NCI-H2107 treated with DMSO at 0.1 percent for 48 hours (cell line): ENCODE data around the gene RBM43.
"Not testable (repeated sequence)": the region's sequence is repeated elsewhere in the genome, so short reads cannot be mapped to it uniquely, and the experiment has no call there.

Experiments
- DNase-seq: peaks from one replicate; lab custom pipeline; 2025; ENCODE audit not compliant: unreplicated experiment; lab: John Stamatoyannopoulos, UW

The RBM43 gene

GRCh38 chr2:151269798-151270568, 8.3 kb upstream of the RBM43 start:
- no peak for DNase-seq

GRCh38 chr2:151268085-151268484, 6.4 kb upstream of the RBM43 start:
- DNase-seq, result no peak

GRCh38 chr2:151267537-151267936, 5.9 kb upstream of the RBM43 start:
- no peak for DNase-seq

GRCh38 chr2:151265991-151266390, 4.3 kb upstream of the RBM43 start:
- no peak for DNase-seq

GRCh38 chr2:151264157-151264825, 2.6 kb upstream of the RBM43 start:
- DNase-seq, result no peak

GRCh38 chr2:151262629-151263028, 966 bp upstream of the RBM43 start:
- DNase-seq, result no peak

GRCh38 chr2:151261977-151262291, 271 bp upstream of the RBM43 start:
- peak; percentile 9 for DNase-seq

GRCh38 chr2:151260573-151261230, 961 bp downstream of the RBM43 start:
- DNase-seq, result no peak

GRCh38 chr2:151258121-151258520, 3.5 kb downstream of the RBM43 start:
- no peak for DNase-seq

- no peak for DNase-seq
Measured at GRCh38 chr2:151252646-151253045, 9.0 kb downstream of the RBM43 start.

- DNase-seq, result no peak
Measured at GRCh38 chr2:151251012-151251411, 10.7 kb downstream of the RBM43 start.

- no peak for DNase-seq
Measured at GRCh38 chr2:151247432-151247831, 14.2 kb downstream of the RBM43 start.

- no peak for DNase-seq
Measured at GRCh38 chr2:151246152-151246551, 15.5 kb downstream of the RBM43 start.

GRCh38 chr2:151243468-151243867, 18.2 kb downstream of the RBM43 start:
- no peak for DNase-seq

- DNase-seq, result no peak
Measured at GRCh38 chr2:151241224-151241623, 20.4 kb downstream of the RBM43 start.

- no peak for DNase-seq
Measured at GRCh38 chr2:151240433-151240832, 21.2 kb downstream of the RBM43 start.

GRCh38 chr2:151239624-151240023, 22.0 kb downstream of the RBM43 start:
- no peak for DNase-seq

- peak; percentile 37 for DNase-seq
Measured at GRCh38 chr2:151238527-151239487, 22.9 kb downstream of the RBM43 start.

GRCh38 chr2:151237422-151238025, 24.1 kb downstream of the RBM43 start:
- DNase-seq, result no peak

GRCh38 chr2:151233760-151234159, 27.9 kb downstream of the RBM43 start:
- DNase-seq, result not testable (repeated sequence)

- not testable (repeated sequence) for DNase-seq
Measured at GRCh38 chr2:151233288-151233687, 28.4 kb downstream of the RBM43 start.
